H1 (cell line): Measurements from ENCODE around the gene SPAG16. TPM values are rescaled to one million over a fixed set of nuclear protein-coding genes. Genes with fewer than 3 reads are reported as not detected.

ENCODE experiments used
- CTCF ChIA-PET: fragments of 300-600 bp; sonication (Branson Sonifier 250); formaldehyde crosslinking; loops from one replicate; lab custom pipeline; 2021; ENCODE audit not compliant: partially characterized antibody; lab: Charles Lee
- POLR2A ChIA-PET: fragments of 300-600 bp; sonication (Branson Sonifier 250); formaldehyde crosslinking; loops from one replicate; lab custom pipeline; 2021; ENCODE audit warnings: inconsistent platforms; ENCODE audit not compliant: partially characterized antibody; lab: Charles Lee
- DNase-seq, 2 experiments: peaks; one replicate each; pipeline versions ENCODE4 v3.0.0 to v3.0.0-alpha.2; 2010 to 2022; ENCODE audit warnings: low spot score in 2 of 2, low read depth in 1 of 2, mixed read lengths in 1 of 2
- FAIRE-seq: peaks from 2 replicates; lab custom pipeline; 2011; peaks lifted over from hg19 to GRCh38; lab: Jason Lieb, UNC
- H2AFZ ChIP-seq: 2 replicates; pipeline ENCODE4 v1.8.1; 2012; ENCODE audit warnings: low read length, inconsistent platforms
- H2AK5ac ChIP-seq: 2 replicates; pipeline ENCODE4 v1.6.1; 2013; ENCODE audit warnings: low read depth, low read length
- H2BK120ac ChIP-seq: replicated peaks from 2 replicates; pipeline ENCODE3; 2013; ENCODE audit warnings: low read depth, low read length, inconsistent platforms
- H2BK12ac ChIP-seq: 2 replicates; pipeline ENCODE4 v1.6.1; 2013; ENCODE audit warnings: low read depth, low read length
- H2BK15ac ChIP-seq: 2 replicates; pipeline ENCODE4 v1.6.1; 2013; ENCODE audit warnings: low read length
- H2BK20ac ChIP-seq: 2 replicates; pipeline ENCODE4 v1.6.1; 2013; ENCODE audit warnings: low read length
- H2BK5ac ChIP-seq: 2 replicates; pipeline ENCODE4 v1.6.1; 2013; ENCODE audit warnings: low read depth, low read length
- H3K14ac ChIP-seq: 2 replicates; pipeline ENCODE4 v1.6.1; 2013; ENCODE audit warnings: inconsistent platforms; ENCODE audit not compliant: insufficient read length
- H3K18ac ChIP-seq: 2 replicates; pipeline ENCODE4 v1.6.1; 2013; ENCODE audit warnings: low read length; ENCODE audit errors: extremely low read depth
- H3K23ac ChIP-seq: 2 replicates; pipeline ENCODE4 v1.6.1; 2013; ENCODE audit warnings: inconsistent platforms; ENCODE audit not compliant: insufficient read length
- H3K23me2 ChIP-seq: 2 replicates; pipeline ENCODE4 v1.6.1; 2013; ENCODE audit warnings: low read depth, low read length
- H3K27ac ChIP-seq: 2 replicates; pipeline ENCODE4 v1.6.1; 2011; ENCODE audit warnings: low read depth, low read length, inconsistent platforms
- H3K27me3 ChIP-seq, 4 experiments: replicated peaks in 1 of 4; 1 replicate in 1 of 4; 2 replicates in 3 of 4; pipeline versions ENCODE4 v1.6.1 to v1.8.1; 2011 to 2013; ENCODE audit warnings: low read length in 3 of 4, mild to moderate bottlenecking in 3 of 4, inconsistent platforms in 2 of 4, mixed read lengths in 2 of 4, moderate library complexity in 1 of 4; ENCODE audit not compliant: control insufficient read depth in 3 of 4, insufficient read depth in 3 of 4; ENCODE audit errors: extremely low read depth in 1 of 4
- H3K36me3 ChIP-seq, 4 experiments: 2 replicates each; pipeline versions ENCODE4 v1.6.1 to v1.8.1; 2011 to 2013; ENCODE audit warnings: mild to moderate bottlenecking in 4 of 4, low read length in 3 of 4, moderate library complexity in 2 of 4, control low read depth in 1 of 4, inconsistent platforms in 1 of 4; ENCODE audit not compliant: insufficient read depth in 4 of 4, control insufficient read depth in 2 of 4
- H3K4ac ChIP-seq: replicated peaks from 2 replicates; pipeline ENCODE3; 2013; ENCODE audit warnings: low read length, low read depth, mixed read lengths, inconsistent platforms; ENCODE audit not compliant: insufficient read length
- H3K4me1 ChIP-seq, 4 experiments: replicated peaks in 1 of 4; 1 replicate in 1 of 4; 2 replicates in 3 of 4; pipeline versions ENCODE4 v1.6.1 to v1.8.1; 2011 to 2013; ENCODE audit warnings: low read length in 3 of 4, inconsistent platforms in 2 of 4, mixed read lengths in 1 of 4; ENCODE audit not compliant: insufficient read depth in 4 of 4, control insufficient read depth in 3 of 4
- H3K4me2 ChIP-seq, 2 experiments: 2 replicates each; pipeline versions ENCODE4 v1.6.1 to v1.8.1; 2011 to 2013; ENCODE audit warnings: low read depth in 2 of 2, low read length in 2 of 2, control low read depth in 1 of 2, inconsistent platforms in 1 of 2, mild to moderate bottlenecking in 1 of 2; ENCODE audit not compliant: insufficient read depth in 1 of 2
- H3K4me3 ChIP-seq, 4 experiments: fragments of 200-600, 300-600 bp in 1 of 4; sonication (generic), shearing (Covaris generic), sonication (Bioruptor Twin) in 1 of 4; 2 replicates each; pipeline versions ENCODE4 v1.5.1 to v1.8.1; 2011 to 2016; ENCODE audit warnings: low read length in 4 of 4, low read depth in 3 of 4, control low read depth in 2 of 4, inconsistent platforms in 2 of 4, mild to moderate bottlenecking in 2 of 4, mixed read lengths in 1 of 4, moderate library complexity in 1 of 4; ENCODE audit not compliant: insufficient read depth in 2 of 4; ENCODE audit errors: extremely low read depth in 1 of 4
- H3K56ac ChIP-seq: replicated peaks from 2 replicates; pipeline ENCODE3; 2013; ENCODE audit warnings: low read depth, mild to moderate bottlenecking, mixed read lengths, low read length, inconsistent platforms; ENCODE audit not compliant: insufficient read length
- H3K79me1 ChIP-seq: 2 replicates; pipeline ENCODE4 v1.6.1; 2013; ENCODE audit warnings: low read depth, low read length, control low read depth
- H3K79me2 ChIP-seq, 2 experiments: 2 replicates each; pipeline versions ENCODE4 v1.6.1 to v1.8.1; 2012 to 2013; ENCODE audit warnings: low read length in 2 of 2, mild to moderate bottlenecking in 2 of 2, inconsistent platforms in 1 of 2; ENCODE audit not compliant: insufficient read depth in 2 of 2, control insufficient read depth in 1 of 2
- H3K9ac ChIP-seq, 4 experiments: replicated peaks in 1 of 4; 1 replicate in 1 of 4; 2 replicates in 3 of 4; pipeline versions ENCODE4 v1.6.1 to v1.8.1; 2011 to 2013; ENCODE audit warnings: low read depth in 3 of 4, low read length in 3 of 4, control low read depth in 2 of 4, mild to moderate bottlenecking in 2 of 4, moderate library complexity in 2 of 4, inconsistent platforms in 1 of 4; ENCODE audit errors: extremely low read depth in 1 of 4
- H3K9me3 ChIP-seq, 2 experiments: 2 replicates each; pipeline versions ENCODE4 v1.6.1 to v1.8.1; 2012 to 2013; ENCODE audit warnings: mild to moderate bottlenecking in 2 of 2, moderate library complexity in 2 of 2, control low read depth in 1 of 2, inconsistent platforms in 1 of 2, low read depth in 1 of 2, low read length in 1 of 2, mixed read lengths in 1 of 2; ENCODE audit not compliant: insufficient read depth in 2 of 2
- H4K20me1 ChIP-seq, 2 experiments: replicated peaks in 1 of 2; 2 replicates each; pipeline versions ENCODE3 to v1.8.1; 2011 to 2013; ENCODE audit warnings: inconsistent platforms in 2 of 2, low read length in 2 of 2, mild to moderate bottlenecking in 1 of 2; ENCODE audit not compliant: insufficient read depth in 2 of 2, control insufficient read depth in 1 of 2
- H4K5ac ChIP-seq: 2 replicates; pipeline ENCODE4 v1.6.1; 2013; ENCODE audit warnings: low read length, low read depth, mixed read lengths, inconsistent platforms; ENCODE audit not compliant: insufficient read length
- H4K8ac ChIP-seq: 2 replicates; pipeline ENCODE4 v1.8.0; 2013; ENCODE audit warnings: mild to moderate bottlenecking, moderate library complexity, low read length, inconsistent platforms; ENCODE audit not compliant: insufficient read depth; ENCODE audit errors: extremely low read depth
- H4K91ac ChIP-seq: replicated peaks from 2 replicates; pipeline ENCODE3; 2013; ENCODE audit warnings: low read length, mixed read lengths, inconsistent platforms; ENCODE audit not compliant: insufficient read length
- CBX8 ChIP-seq: fragments of 300-800, 300-1000 bp; sonication (generic); IDR thresholded peaks from 2 replicates; pipeline ENCODE4 v1.7.1; 2016; ENCODE audit warnings: low read depth, low read length, borderline replicate concordance
- CEBPB ChIP-seq: IDR thresholded peaks from 2 replicates; pipeline ENCODE4 v1.6.1; 2012; ENCODE audit warnings: low read depth, low read length
- NANOG ChIP-seq: IDR thresholded peaks from 2 replicates; pipeline ENCODE4 v1.6.1; 2011; ENCODE audit warnings: low read length, low read depth, mild to moderate bottlenecking, inconsistent platforms; ENCODE audit not compliant: insufficient read depth, poor library complexity, severe bottlenecking
- POLR2AphosphoS5 ChIP-seq: IDR thresholded peaks from 2 replicates; pipeline ENCODE4 v1.6.1; 2011; ENCODE audit warnings: low read depth, low read length
- RAD21 ChIP-seq, 2 experiments: IDR thresholded peaks in 1 of 2; conservative IDR thresholded peaks in 1 of 2; 2 replicates each; pipeline ENCODE4 v1.6.1; 2011; ENCODE audit warnings: low read depth in 2 of 2, low read length in 2 of 2, improper control_type of control experiment in 1 of 2, inconsistent platforms in 1 of 2, mild to moderate bottlenecking in 1 of 2, moderate library complexity in 1 of 2
- RFX5 ChIP-seq: IDR thresholded peaks from 2 replicates; pipeline ENCODE4 v1.6.1; 2011; ENCODE audit warnings: low read depth, low read length, improper control_type of control experiment, borderline replicate concordance
- WGBS, 2 experiments: shearing (Covaris generic) in 1 of 2; methylation state at CpG; one replicate each; pipeline versions ENCODE4 v1.1.6 to v1.1.7; 2013 to 2015; ENCODE audit warnings: low lambda C conversion rate in 2 of 2, mixed read lengths in 2 of 2, inconsistent platforms in 1 of 2, low coverage in 1 of 2, missing lambda C conversion rate in 1 of 2; ENCODE audit not compliant: insufficient replicate concordance in 2 of 2, insufficient coverage in 1 of 2, insufficient read length in 1 of 2; ENCODE audit errors: extremely low coverage in 1 of 2, missing lambda C conversion rate in 1 of 2; 5-methylcytosine and 5-hydroxymethylcytosine counted together
- polyA plus RNA-seq, 7 experiments: library from polyadenylated mRNA; depleted of rRNA in 3 of 7; stranded (reverse) in 5 of 7; unstranded in 2 of 7; fragments of >200 nt in 5 of 7; fragments of 200-250 nt in 2 of 7; gene quantifications; 1 replicate in 5 of 7; 2 replicates in 1 of 7; 4 replicates in 1 of 7; pipeline versions ENCODE4 v1.2.1 to v1.2.3, GENCODE V29; 2011 to 2013; ENCODE audit warnings: missing spikeins in 2 of 7, mixed read lengths in 2 of 7
- total RNA-seq: library from RNA; stranded (reverse); fragmentation: NEBNext Ultra II Directional; extraction: Animal tissue kit (Norgen Biotek cat#: 25700); gene quantifications from 2 replicates; pipeline ENCODE4 v1.2.1, GENCODE V29; 2021
- TF ChIP-seq, protein P1 (sequence below): IDR thresholded peaks from 2 replicates; pipeline ENCODE4 v1.6.1; 2011; ENCODE audit warnings: low read length, improper control_type of control experiment

Gene SPAG16
- total and polyA plus RNA-seq, 2 of the 8 experiments (the other 6 are each of a cell fraction or from before 2014, with no cell fraction given) = 6.0 to 14.9 TPM

DNA sequence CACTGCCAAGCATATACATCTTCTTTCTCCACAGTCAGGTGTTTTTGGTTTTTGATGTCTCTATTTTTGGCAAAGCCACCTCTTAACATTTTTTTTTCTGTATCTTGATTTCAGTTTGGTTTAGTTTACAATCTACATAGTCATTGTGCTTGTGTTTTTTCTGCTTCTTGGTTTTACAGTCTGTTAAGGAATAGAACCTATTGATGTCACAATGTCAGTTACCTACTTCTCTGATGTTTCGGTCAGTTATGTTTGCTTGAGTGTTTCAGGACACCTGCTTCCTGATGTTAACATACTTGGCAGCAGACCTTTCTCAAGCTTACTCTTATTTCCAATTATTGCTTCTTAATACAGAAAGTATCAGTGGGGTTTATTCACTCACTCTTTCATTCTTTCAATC lies 253.3 kb downstream of the SPAG16 start:
- Histone ChIP-seq H2AK5ac (no peak overlapping the region), H3K18ac (no peak overlapping the region), H3K56ac (no peak overlapping the region), H3K27me3 (no peaks in the 10 kb centered on the region), H3K36me3 (no peaks in the 10 kb centered on the region), H3K4me2 (no peak overlapping the region), H4K5ac (no peak overlapping the region), H3K4ac (no peak overlapping the region), H3K4me3 (no peak overlapping the region), H3K9ac (no peak overlapping the region), H3K9me3 (no peaks in the 10 kb centered on the region), H2AFZ (no peak overlapping the region), H3K27ac (no peak overlapping the region), H3K23ac (no peak overlapping the region), H4K91ac (no peak overlapping the region), H2BK15ac (no peak overlapping the region), H2BK5ac (no peak overlapping the region), H3K4me1 (no peaks in the 10 kb centered on the region), H2BK12ac (no peak overlapping the region), H2BK20ac (no peak overlapping the region), H4K20me1 (no peaks in the 10 kb centered on the region), H3K23me2 (no peaks in the 10 kb centered on the region), H2BK120ac (no peak overlapping the region), H3K79me2 (no peaks in the 10 kb centered on the region), H3K14ac (no peak overlapping the region), H4K8ac (no peak overlapping the region)
- no peak for FAIRE-seq
- CTCF ChIA-PET = no interaction called here
- POLR2A ChIA-PET = no interaction called here
- DNase-seq = no peak
- TF ChIP-seq CBX8 (no peak), NANOG (no peak), POLR2AphosphoS5 (no peak), RFX5 (no peak), CEBPB (no peak), RAD21 (IDR thresholded peaks at IDR 0.05 in 1 of 2, conservative IDR thresholded peaks at IDR 0.05 in 1 of 2; ENCODE audit: low read depth in 2 of 2, low read length in 2 of 2) (no peak)
- TF ChIP-seq, protein P1, sequence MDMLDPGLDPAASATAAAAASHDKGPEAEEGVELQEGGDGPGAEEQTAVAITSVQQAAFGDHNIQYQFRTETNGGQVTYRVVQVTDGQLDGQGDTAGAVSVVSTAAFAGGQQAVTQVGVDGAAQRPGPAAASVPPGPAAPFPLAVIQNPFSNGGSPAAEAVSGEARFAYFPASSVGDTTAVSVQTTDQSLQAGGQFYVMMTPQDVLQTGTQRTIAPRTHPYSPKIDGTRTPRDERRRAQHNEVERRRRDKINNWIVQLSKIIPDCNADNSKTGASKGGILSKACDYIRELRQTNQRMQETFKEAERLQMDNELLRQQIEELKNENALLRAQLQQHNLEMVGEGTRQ = no peak
- TF ChIP-seq, all 59 proteins: peak for 0
- 100% methylated on average over 1 of the region's 1 CpG; no CpG with 5 or more reads in 1 of the 2 experiments for WGBS, 2 experiments
- no peaks in the 10 kb centered on the region for H3K79me1 ChIP-seq
